Esophagus (tissue), 2 donors: ENCODE measurements around the gene HECTD4. TPM values are rescaled to one million over a fixed set of nuclear protein-coding genes. Genes with fewer than 3 reads are reported as not detected.
"Not testable (repeated sequence)": the region's sequence is repeated elsewhere in the genome, so short reads cannot be mapped to it uniquely, and the experiment has no call there.

Source experiments
- H3K27ac ChIP-seq, 2 donors: one replicate each; pipeline ENCODE4 v1.5.1; 2013; ENCODE audit warnings: low read depth in 2 of 2, mild to moderate bottlenecking in 2 of 2, inconsistent platforms in 1 of 2, low read length in 1 of 2, moderate library complexity in 1 of 2
- H3K27me3 ChIP-seq, 2 donors: one replicate each; pipeline ENCODE4 v1.6.1; 2013; ENCODE audit warnings: low read length in 2 of 2, control low read depth in 1 of 2, mild to moderate bottlenecking in 1 of 2; ENCODE audit not compliant: insufficient read depth in 2 of 2, control insufficient read depth in 1 of 2
- H3K36me3 ChIP-seq, 2 donors: one replicate each; pipeline ENCODE4 v1.6.1; 2013; ENCODE audit warnings: low read length in 1 of 2; ENCODE audit not compliant: control insufficient read depth in 2 of 2, insufficient read depth in 2 of 2
- H3K4me1 ChIP-seq, 2 donors: one replicate each; pipeline ENCODE4 v1.6.1; 2013; ENCODE audit warnings: low read length in 1 of 2; ENCODE audit not compliant: control insufficient read depth in 2 of 2, insufficient read depth in 2 of 2
- H3K4me3 ChIP-seq, 2 donors: one replicate each; pipeline ENCODE4 v1.5.1; 2013; ENCODE audit warnings: low read length in 2 of 2, mild to moderate bottlenecking in 2 of 2, low read depth in 1 of 2, moderate library complexity in 1 of 2
- H3K9me3 ChIP-seq, 2 donors: one replicate each; pipeline ENCODE4 v1.6.1; 2013; ENCODE audit warnings: mild to moderate bottlenecking in 2 of 2, low read depth in 1 of 2, low read length in 1 of 2, moderate library complexity in 1 of 2; ENCODE audit not compliant: control insufficient read depth in 2 of 2, insufficient read depth in 1 of 2
- WGBS, 2 donors: extraction: QIAGEN DNeasy Blood & Tissue Kit; methylation state at CpG; one replicate each; pipeline ENCODE4 v1.1.7; 2013; 5-methylcytosine and 5-hydroxymethylcytosine counted together
- polyA plus RNA-seq, 2 donors: library from polyadenylated mRNA; stranded (reverse); fragments of 200-250 nt; gene quantifications; one replicate each; pipeline ENCODE4 v1.2.3, GENCODE V29; 2013
- donor health status: healthy with polysubstance abuse.
- donor health status: Bipolar disorder and iron deficiency.

Gene HECTD4
- polyA plus RNA-seq, 2 donors = 10.7 to 29.0 TPM

GRCh38 chr12:112164011-112164660 is 218.1 kb downstream of the HECTD4 start:
- Histone ChIP-seq H3K36me3 (peaks cover 25 to 51% of the 10 kb centered on the region in 2 donors), H3K4me3 (no peak overlapping the region), H3K4me1 (no peaks in the 10 kb centered on the region), H3K27me3 (no peaks in the 10 kb centered on the region), H3K9me3 (peaks cover 0 to 1% of the 10 kb centered on the region in 2 donors), H3K27ac (no peak overlapping the region)
- 92 to 93% methylated on average over 26 of the region's 26 CpGs for WGBS, 2 donors

DNA sequence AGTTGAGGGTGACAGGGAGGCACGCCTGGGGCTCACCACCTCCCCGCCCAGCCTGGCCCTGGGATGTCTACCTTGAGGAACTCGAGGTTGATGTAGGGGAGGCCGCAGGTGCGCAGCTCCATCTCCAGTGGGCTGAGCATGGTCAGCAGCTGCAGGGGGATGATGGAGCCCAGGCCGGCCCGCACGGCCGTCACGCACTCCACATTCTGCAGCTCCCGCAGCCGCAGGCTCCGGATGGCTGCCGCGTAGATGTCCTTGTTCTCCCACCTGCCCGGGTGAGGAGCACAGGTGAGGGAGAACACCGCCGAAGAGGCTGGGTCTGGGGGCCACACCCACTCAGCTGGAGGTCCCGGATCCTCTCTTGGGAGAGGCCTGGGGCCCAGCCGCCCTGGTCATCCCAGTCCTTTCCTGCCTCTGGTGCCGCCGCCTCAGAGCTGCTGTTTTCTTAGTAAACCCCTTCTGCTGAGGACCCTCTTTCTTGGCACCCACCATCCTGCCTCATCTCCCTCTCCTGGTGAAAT is 218.7 kb downstream of the HECTD4 start:
- Histone ChIP-seq H3K9me3 (peaks cover 0 to 2% of the 10 kb centered on the region in 2 donors), H3K27ac (no peak overlapping the region), H3K4me1 (no peaks in the 10 kb centered on the region), H3K36me3 (peaks cover 28 to 51% of the 10 kb centered on the region in 2 donors), H3K4me3 (no peak overlapping the region), H3K27me3 (no peaks in the 10 kb centered on the region)
- WGBS, 2 donors = 95 to 96% methylated on average over 22 of the region's 22 CpGs

- Histone ChIP-seq H3K4me3 (no peak overlapping the region), H3K4me1 (no peaks in the 10 kb centered on the region), H3K27me3 (no peaks in the 10 kb centered on the region), H3K9me3 (peaks cover 0 to 2% of the 10 kb centered on the region in 2 donors), H3K36me3 (peaks cover 28 to 51% of the 10 kb centered on the region in 2 donors), H3K27ac (no peak overlapping the region)
- 91% methylated on average over 8 of the region's 8 CpGs for WGBS, 2 donors
Measured at GRCh38 chr12:112163056-112163455, 219.2 kb downstream of the HECTD4 start.

GRCh38 chr12:112162241-112162790 is 219.9 kb downstream of the HECTD4 start:
- Histone ChIP-seq H3K9me3 (peaks cover 0 to 2% of the 10 kb centered on the region in 2 donors), H3K36me3 (peaks cover 26 to 45% of the 10 kb centered on the region in 2 donors), H3K4me3 (no peak overlapping the region), H3K4me1 (no peaks in the 10 kb centered on the region), H3K27me3 (no peaks in the 10 kb centered on the region), H3K27ac (no peak overlapping the region)
- WGBS, 2 donors = 96 to 97% methylated on average over 12 of the region's 12 CpGs

DNA sequence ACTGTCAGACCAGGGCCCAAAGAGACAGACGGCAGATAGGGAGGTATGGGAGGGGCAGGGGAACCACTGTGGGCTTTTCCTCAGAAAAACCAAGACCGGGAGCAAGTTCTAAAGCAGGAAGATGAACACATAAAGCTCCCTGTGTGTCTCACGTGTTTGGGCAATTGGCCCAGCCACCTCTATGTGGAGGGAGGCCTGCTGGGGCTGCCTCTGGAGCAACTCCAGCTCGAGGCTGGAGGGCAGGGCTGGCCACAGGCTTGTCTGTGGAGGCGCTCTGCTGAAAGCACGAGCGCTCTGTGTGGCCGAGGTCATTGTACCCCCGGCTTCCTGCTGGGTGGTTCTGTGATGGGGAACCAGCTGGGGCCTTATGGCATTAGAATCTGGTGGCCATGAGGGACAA is 220.5 kb downstream of the HECTD4 start:
- Histone ChIP-seq H3K4me1 (no peaks in the 10 kb centered on the region), H3K27ac (no peak overlapping the region), H3K36me3 (peaks cover 24 to 43% of the 10 kb centered on the region in 2 donors), H3K9me3 (peaks cover 0 to 2% of the 10 kb centered on the region in 2 donors), H3K27me3 (no peaks in the 10 kb centered on the region), H3K4me3 (no peak overlapping the region)
- 79 to 83% methylated on average over 9 of the region's 9 CpGs for WGBS, 2 donors

GRCh38 chr12:112160611-112161010 is 221.6 kb downstream of the HECTD4 start:
- no peaks in the 10 kb centered on the region for H3K4me1 ChIP-seq
- no peak overlapping the region for H3K4me3 ChIP-seq
- H3K27me3 ChIP-seq = no peaks in the 10 kb centered on the region
- WGBS, 2 donors = 94% methylated on average over 6 of the region's 6 CpGs
- H3K27ac ChIP-seq = no peak overlapping the region
- H3K9me3 ChIP-seq = peaks cover 0 to 2% of the 10 kb centered on the region in 2 donors
- H3K36me3 ChIP-seq = peaks cover 24 to 34% of the 10 kb centered on the region in 2 donors

DNA sequence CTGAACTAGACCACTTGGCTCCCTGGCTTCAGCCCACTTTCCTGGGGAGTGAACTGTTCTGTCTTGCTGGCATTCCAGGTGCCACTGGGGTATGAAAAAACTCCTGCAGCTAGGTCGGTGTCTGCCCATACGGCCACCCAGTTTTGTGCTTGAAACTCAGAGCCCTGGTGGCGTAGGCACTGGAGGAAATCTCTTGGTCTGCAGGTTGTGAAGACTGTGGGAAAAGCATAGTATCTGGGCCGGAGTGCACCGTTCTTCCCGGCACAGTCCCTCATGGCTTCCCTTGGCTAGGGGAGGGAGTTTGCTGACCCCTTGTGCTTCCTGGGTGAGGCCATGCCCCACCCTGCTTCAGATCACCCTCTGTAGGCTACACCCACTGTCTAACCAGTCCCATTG is 223.1 kb downstream of the HECTD4 start:
- no peaks in the 10 kb centered on the region for H3K4me1 ChIP-seq
- 97 to 98% methylated on average over 6 of the region's 6 CpGs for WGBS, 2 donors
- no peaks in the 10 kb centered on the region for H3K27me3 ChIP-seq
- peaks cover 0 to 2% of the 10 kb centered on the region in 2 donors for H3K9me3 ChIP-seq
- H3K4me3 ChIP-seq = no peak overlapping the region
- H3K36me3 ChIP-seq = peaks cover 24 to 33% of the 10 kb centered on the region in 2 donors
- H3K27ac ChIP-seq = no peak overlapping the region

- not testable (repeated sequence) for H3K4me3 ChIP-seq, H3K27me3 ChIP-seq, H3K27ac ChIP-seq, H3K9me3 ChIP-seq, H3K4me1 ChIP-seq
- peaks cover 24 to 31% of the 10 kb centered on the region in 2 donors for H3K36me3 ChIP-seq
- 89 to 93% methylated on average over 11 of the region's 11 CpGs for WGBS, 2 donors
Measured at GRCh38 chr12:112158461-112159145, 223.6 kb downstream of the HECTD4 start.

DNA sequence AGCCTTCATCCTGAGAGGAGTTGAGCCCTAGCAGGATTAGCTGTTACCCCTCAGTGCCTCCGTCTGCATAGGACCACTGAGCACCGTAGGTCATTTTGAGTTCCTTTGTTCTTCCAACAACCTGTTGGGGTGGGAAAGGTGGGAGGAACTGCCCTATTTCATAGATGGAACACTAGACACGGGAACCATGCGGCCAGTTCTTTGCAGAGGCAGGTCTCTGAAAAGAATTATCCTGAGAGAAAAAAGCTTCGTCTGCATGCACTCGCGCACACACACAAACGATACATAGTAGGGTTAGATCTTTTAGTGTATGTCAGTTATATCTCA is 228.4 kb downstream of the HECTD4 start:
- Histone ChIP-seq H3K36me3 (peaks cover 24 to 32% of the 10 kb centered on the region in 2 donors), H3K27me3 (no peaks in the 10 kb centered on the region), H3K4me3 (no peak overlapping the region), H3K9me3 (no peaks in the 10 kb centered on the region), H3K4me1 (no peaks in the 10 kb centered on the region), H3K27ac (no peak overlapping the region)
- 94% methylated on average over 8 of the region's 8 CpGs for WGBS, 2 donors
